ENCODE results near the gene ULK1.

ULK1 gene

GRCh38 chr12:131909752-131910219 is 15.4 kb downstream of the ULK1 start:
- no peak for DNase-seq
- no peak for TF ChIP-seq CTCF (IDR thresholded peaks at IDR 0.05)
- no peak overlapping the region for H3K27ac ChIP-seq
- no peaks in the 10 kb centered on the region for H3K27me3 ChIP-seq
- H3K9me3 ChIP-seq, result no peaks in the 10 kb centered on the region
- H3K4me3 ChIP-seq, result no peak overlapping the region
- intact Hi-C loops (cut with DNase I; ENCODE audit: low total_unique reads), result no loop called here
- H3K4me1 ChIP-seq, result peaks cover 6 to 21% (median 15%) of the 10 kb centered on the region in 4 donors
- H3K36me3 ChIP-seq, result peaks cover 60 to 96% (median 85%) of the 10 kb centered on the region in 3 donors

GRCh38 chr12:131910302-131911027 is 16.0 kb downstream of the ULK1 start:
- Histone ChIP-seq H3K36me3 (peaks cover 67 to 97% (median 92%) of the 10 kb centered on the region in 3 donors), H3K27me3 (no peaks in the 10 kb centered on the region), H3K4me1 (peaks cover 6 to 17% (median 13%) of the 10 kb centered on the region in 4 donors), H3K4me3 (no peak overlapping the region), H3K9me3 (no peaks in the 10 kb centered on the region), H3K27ac (no peak overlapping the region)
- no peak for DNase-seq
- intact Hi-C loops (cut with DNase I; ENCODE audit: low total_unique reads), result no loop called here
- TF ChIP-seq CTCF (IDR thresholded peaks at IDR 0.05), result no peak

- Histone ChIP-seq H3K4me1 (peaks cover 6 to 17% (median 13%) of the 10 kb centered on the region in 4 donors), H3K27ac (no peak overlapping the region), H3K4me3 (no peak overlapping the region), H3K27me3 (no peaks in the 10 kb centered on the region), H3K9me3 (no peaks in the 10 kb centered on the region), H3K36me3 (peaks cover 73 to 99% (median 99%) of the 10 kb centered on the region in 3 donors)
- intact Hi-C loops (cut with DNase I; ENCODE audit: low total_unique reads), result no loop called here
- TF ChIP-seq CTCF (IDR thresholded peaks at IDR 0.05), result no peak
- DNase-seq, result no peak
Measured at GRCh38 chr12:131911028-131911650, 16.7 kb downstream of the ULK1 start.

GRCh38 chr12:131911851-131912477 is 17.5 kb downstream of the ULK1 start:
- peaks cover 79 to 100% (median 100%) of the 10 kb centered on the region in 3 donors for H3K36me3 ChIP-seq
- no peak for TF ChIP-seq CTCF (IDR thresholded peaks at IDR 0.05)
- H3K4me1 ChIP-seq, result peaks cover 6 to 17% (median 13%) of the 10 kb centered on the region in 4 donors
- no peak for DNase-seq
- H3K27me3 ChIP-seq, result no peaks in the 10 kb centered on the region
- no peaks in the 10 kb centered on the region for H3K9me3 ChIP-seq
- H3K27ac ChIP-seq, result peak overlapping the region; percentile 11 to 55
- no peak overlapping the region for H3K4me3 ChIP-seq
- intact Hi-C loops (cut with DNase I; ENCODE audit: low total_unique reads), result no loop called here

GRCh38 chr12:131912518-131913274 is 18.3 kb downstream of the ULK1 start:
- Histone ChIP-seq H3K27ac (peak overlapping the region; percentile 44 to 55), H3K4me1 (peaks cover 6 to 17% (median 13%) of the 10 kb centered on the region in 4 donors), H3K4me3 (no peak overlapping the region), H3K9me3 (no peaks in the 10 kb centered on the region), H3K36me3 (peaks cover 80 to 100% (median 98%) of the 10 kb centered on the region in 3 donors), H3K27me3 (no peaks in the 10 kb centered on the region)
- DNase-seq, result peak; percentile 88 to 96
- intact Hi-C loops (cut with DNase I; ENCODE audit: low total_unique reads), result no loop called here
- no peak for TF ChIP-seq CTCF (IDR thresholded peaks at IDR 0.05)

All from tibial artery (tissue), 4 donors.